NCI-H1694 treated with DMSO at 0.1 percent for 48 hours (cell line): ENCODE measurements around the gene FOXP3.

Source experiments
- DNase-seq: peaks from one replicate; lab custom pipeline; 2025; lab: John Stamatoyannopoulos, UW

Gene FOXP3

DNA sequence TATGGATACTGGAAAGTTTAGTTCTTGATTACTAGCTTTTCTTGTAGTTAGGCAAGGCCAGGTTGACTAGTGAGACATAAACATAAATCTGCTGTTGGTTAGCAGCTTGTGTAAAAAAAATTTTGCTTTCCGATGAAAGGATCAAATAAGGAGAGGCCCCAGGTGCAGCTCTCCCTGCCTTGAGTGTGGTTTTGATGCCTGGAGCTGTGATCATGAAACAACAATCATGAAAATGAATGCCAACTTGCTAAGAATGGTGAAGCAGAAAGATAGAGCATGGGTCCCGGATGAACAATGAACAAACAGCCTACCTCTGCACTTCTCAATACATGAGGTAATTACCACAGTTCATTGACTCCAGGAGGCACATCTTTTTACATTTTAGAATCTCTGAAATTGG, 50.1 kb downstream of the FOXP3 start:
- DNase-seq, result no peak

- no peak for DNase-seq
These were observed 51.6 kb downstream of the FOXP3 start for GRCh38 chrX:49212861-49213260.

DNA sequence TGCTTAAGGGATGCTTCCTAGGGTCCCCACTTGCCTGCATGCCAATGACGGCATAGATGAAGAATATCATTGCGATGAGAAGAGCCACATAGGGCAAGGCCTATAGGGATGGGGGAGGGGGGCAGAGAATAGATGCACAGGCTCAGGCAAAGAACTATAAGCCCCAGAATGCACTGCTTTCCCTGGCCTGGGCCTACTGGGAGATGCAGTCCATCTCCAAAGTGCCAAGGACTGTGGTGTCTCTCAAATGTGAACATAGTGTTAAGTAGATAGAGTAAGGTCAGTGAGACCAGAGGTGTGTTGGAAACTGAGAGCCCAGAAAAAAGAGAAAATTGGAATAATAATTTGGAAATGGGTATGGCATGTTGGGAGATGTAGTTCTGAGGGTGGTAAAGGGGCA, 52.3 kb downstream of the FOXP3 start:
- DNase-seq, result no peak

DNA sequence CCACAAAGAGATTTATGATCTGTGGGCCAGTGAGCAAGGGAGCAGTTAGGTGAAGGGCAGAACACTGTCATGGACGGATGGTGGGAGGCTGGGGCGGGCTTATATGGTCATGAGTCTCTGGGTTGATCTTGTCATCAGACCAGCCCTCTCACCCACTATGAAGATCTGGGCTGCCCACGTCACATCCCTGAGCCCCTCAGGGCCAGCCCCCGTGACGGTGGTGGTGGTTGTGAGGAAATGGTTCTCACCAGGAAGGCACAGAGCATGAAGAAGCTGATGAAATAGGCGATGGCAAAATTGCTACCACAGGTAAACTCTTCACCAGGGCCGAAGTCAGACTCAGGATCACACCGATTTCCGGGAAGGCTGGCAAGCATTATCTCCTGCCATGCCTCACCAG, 53.4 kb downstream of the FOXP3 start:
- no peak for DNase-seq

DNA sequence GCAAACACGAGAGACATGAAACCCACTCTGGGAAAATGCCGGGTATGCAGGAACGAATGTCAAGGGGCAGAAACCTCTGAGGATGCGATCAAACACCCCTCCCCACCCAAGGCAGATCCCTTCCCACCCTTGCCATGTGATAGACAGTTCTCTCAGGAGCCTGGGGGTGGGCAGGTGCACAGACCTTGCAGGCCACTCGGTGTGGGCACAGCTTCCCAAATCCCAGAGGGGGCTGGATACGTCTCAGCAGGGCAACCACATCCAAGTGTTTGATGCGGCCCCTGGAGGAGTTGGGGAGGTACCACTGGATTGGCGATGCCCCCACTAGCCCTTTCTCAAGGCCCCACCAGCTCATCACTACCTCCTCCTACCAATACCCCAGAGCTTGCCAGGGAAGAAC, 54.1 kb downstream of the FOXP3 start:
- DNase-seq, result no peak

DNA sequence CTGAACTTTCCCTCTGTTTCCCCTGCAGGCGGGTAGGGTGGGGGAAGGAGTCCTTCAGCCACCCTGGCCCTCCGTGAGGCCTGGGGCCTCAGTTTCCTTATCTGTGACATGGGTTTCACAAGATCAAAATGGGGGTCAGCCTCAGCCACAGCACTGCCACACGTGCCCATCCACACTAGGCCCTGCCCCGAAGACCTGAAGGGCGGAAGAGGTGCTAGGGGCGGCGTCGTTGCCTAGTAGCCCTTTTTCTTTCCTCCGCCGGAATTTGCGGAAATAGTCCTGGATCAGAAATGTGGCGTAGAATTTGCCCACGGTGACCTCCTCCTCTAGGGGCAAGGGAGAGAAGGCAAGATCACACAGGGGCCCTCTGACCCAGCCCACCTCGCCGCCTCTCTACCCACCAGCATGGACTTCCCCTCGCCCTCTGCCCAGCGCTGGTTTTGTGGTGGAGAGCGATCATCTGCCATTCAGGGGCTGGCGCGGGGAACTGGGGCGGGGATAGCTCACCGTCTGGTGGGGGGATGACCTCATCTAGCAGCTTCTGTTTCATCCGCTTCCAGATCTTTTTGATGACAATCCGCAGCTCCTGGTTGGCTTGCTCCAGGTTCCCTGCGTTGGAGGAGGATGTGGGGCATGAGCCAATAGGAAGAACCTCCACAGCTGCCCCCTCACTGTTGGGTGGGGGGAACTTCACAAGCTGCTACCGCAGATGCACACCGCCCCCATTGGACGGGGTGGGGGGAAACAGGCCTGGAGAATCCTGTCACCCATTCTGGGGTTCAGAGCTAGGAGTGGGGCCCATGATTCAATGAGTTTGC, 54.9 kb downstream of the FOXP3 start:
- DNase-seq, result peak; percentile 81

DNA sequence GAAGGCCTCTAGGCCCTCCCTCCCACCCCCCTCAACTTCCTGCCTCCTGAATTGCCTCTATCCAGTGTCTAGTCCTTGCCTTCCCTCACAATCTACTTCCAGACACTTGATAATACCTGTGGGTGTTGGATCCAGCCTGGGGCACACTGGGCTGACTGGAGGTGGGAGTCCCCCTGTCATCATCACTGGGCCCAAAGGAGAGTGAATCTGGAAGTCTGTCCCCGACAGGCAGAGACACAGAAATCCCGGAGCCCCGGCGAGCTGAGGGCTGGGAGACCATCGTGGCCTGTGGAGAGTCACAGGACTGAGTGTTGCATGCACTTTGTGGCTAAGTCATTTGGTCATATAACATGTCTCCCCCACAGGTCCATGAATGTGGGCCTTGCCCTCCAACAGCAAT, 56.1 kb downstream of the FOXP3 start:
- no peak for DNase-seq

- DNase-seq, result no peak
These were observed 58.0 kb downstream of the FOXP3 start for GRCh38 chrX:49206543-49206942.

GRCh38 chrX:49205443-49205842, 59.1 kb downstream of the FOXP3 start:
- no peak for DNase-seq

- DNase-seq, result no peak
These were observed 59.8 kb downstream of the FOXP3 start for GRCh38 chrX:49204709-49205108.

GRCh38 chrX:49204017-49204416, 60.5 kb downstream of the FOXP3 start:
- DNase-seq, result no peak

DNA sequence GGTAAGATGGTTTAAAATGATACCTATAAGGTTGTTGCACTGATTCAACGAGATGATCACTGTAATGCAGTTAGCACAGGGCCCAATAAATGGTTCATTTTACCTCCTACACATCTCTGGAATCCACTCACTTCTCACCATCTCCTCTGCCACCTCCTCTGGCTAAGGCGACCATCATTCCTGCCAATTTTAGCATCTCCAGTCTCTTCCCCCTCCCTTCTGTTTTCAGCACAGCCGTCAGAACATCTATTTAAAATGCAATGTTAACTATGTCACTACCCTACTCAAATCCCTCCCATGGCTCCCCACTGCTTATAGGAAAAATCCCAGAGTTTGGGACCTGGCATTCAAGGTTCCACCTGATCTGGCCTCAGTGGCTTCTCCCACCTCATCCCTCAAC, 61.0 kb downstream of the FOXP3 start:
- no peak for DNase-seq

DNA sequence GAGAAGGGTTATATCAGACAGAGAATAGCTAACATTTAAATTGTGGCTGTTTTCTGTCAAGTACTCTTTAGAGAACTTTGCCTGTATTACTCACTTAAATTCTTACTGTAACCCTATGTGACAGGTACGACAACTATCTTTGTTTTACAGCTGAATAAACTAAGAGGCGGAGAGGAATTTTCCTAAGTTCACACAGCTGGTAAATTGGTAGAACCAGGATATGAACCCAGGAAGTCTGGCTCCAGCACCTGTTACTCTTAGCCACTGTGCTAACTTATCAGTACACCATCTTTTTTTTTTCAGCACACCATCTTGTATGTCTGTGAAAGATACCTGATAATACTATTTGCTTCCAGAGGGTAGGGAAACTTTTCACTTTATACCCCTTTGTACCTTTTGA, 62.5 kb downstream of the FOXP3 start:
- DNase-seq, result no peak
